ENCODE results near the gene OSBP.
A peak's percentile ranks its signal among the peaks of the same experiment; 100 is the strongest.

Gene OSBP

DNA sequence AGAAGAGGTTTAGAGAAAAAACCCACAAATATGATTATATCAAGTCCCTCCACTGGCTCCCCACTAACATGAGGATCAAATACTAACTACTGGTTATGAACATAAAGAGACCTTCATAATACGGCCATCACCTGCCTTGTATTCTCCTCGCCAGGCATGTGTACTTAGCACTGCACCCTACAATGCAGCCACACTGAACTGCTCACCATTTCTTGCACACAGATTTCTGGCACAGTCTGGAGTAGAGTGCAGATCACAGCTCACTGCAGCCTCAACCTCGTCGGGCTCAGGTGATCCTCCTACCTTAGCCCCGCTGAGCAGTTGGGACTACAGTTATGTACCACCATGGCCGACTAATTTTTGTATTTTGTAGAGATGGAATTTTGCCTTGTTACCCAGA lies 13.1 kb downstream of the OSBP start:
- DNase-seq (ENCODE audit: low spot score), result no peak

DNA sequence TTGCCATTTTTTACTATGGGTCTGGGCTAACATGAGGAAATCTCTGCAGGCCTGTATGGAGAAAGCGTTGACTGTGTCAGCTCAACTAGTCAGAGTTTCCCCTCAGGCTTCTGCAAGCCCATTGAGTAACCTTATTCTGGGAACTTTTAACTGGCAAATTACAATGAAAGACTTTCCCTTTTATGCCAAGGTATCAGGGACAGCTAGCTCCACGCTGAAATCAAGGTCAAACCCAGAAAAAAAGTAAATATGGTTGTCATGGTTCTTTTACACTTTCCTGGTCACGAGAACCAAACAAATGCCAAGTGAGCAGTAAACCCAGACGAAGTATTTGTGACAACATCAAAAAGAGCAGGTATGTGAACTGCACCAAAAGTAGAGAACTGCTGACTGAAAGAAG lies 13.8 kb downstream of the OSBP start:
- no peak for DNase-seq (ENCODE audit: low spot score)

DNA sequence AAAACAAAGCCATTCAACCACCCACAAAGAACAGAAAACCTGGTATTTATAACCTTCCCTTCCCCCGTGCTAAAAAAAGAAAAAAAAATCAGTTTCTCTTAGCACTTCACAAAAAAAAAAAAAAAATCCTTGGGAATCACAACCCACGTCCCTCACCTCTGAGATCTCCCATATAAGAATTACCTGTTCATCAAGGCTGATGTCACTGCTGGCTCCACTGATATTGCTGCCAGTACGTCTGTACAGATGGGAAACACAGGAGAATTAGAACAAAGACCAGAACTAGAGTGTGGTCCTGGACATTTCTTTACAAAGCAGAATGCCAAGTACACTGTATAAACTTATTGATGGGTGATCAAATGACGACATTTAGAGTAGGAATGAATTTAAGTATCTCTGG lies 14.9 kb downstream of the OSBP start:
- no peak for DNase-seq (ENCODE audit: low spot score)

DNA sequence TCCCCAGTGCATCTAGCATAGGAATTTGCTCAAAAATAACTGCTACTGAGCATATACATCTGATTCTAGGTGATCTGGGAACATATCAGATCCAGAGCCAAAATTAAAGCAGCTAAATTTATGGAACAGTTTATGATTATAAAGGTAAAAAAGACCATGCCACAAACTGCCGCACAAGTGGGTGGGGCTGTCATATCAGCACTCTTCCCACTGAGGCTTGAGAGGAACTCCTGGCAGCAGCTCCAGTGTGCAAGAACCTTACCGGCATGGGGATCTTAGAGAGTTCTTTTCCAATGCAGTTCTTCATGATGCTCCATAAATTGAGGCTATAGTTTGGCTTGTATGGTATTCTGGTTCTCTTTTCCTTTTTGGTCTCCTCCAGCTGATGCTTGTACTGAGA lies 15.3 kb downstream of the OSBP start:
- no peak for DNase-seq (ENCODE audit: low spot score)

DNA sequence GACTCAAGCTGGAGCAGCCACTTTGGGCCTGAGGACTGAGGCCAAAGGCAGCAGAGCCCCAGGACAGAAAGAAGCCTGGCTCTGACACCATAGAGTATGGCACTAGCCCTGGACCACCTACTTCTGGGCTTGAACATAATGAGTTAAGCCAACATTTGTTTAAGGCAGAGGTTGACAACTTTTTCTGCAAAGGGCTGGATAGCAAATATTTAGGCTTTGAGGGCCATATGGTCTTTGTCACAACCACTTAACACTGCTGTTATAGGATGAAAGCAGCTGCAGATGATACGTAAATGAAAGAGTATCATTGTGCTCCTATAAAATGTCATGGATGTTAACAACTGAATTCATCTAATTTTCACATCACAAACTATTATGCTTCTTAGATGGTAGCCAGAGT lies 16.6 kb downstream of the OSBP start:
- DNase-seq (ENCODE audit: low spot score), result no peak

DNA sequence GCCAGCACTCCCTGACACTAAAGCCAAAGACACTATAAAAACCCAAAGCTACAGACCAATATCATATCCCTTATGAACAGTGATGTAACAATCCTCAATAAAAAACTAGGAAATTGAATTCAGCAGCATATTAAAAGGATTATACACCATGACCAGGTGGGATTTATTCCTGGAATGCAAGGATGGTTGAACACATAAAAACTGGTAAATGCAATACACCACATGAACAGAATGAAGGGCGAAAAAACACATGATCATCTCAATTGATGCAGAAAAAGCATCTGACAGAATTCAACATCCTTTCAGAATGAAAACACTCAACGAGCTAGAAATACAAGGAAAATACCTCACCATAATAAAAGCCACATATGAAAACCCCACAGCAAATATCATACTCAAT lies 31.3 kb downstream of the OSBP start:
- no peak for DNase-seq (ENCODE audit: low spot score)

DNA sequence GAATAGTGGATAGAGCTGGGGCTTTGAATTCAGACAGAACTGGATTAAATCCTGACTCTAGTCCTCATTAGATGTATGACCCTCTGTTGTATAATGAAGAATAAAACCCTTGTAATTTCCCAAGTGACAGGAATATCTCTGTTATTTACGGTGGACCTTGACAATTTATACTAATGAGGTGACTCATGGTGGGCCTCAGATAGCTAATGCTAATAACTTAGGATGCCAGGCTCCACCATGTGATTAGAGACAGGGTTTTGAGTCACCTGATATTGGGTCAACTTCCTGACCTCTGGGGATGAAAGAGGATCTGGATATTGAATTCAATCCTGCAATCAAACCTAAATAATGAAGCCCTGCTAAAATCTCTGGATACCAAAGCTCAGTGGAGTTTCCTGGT lies 33.6 kb downstream of the OSBP start:
- DNase-seq (ENCODE audit: low spot score), result no peak

DNA sequence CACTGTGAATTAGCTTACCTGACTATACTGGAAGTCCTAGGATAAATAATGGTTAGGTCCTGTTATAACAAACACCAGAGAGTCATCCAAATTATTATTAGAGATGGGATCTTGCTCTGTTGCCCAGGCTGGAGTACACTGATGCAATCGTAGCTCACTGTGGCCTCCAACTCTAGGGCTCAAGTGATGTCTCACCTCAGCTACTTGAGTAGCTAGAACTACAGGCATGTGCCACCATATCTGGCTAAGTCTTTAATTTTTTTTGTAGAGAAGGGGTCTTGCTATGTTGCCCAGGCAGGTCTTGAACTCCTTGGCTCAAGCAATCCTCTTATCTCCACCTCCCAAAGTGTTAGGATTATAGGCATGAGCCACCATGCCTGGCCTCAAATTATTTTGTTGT lies 37.2 kb downstream of the OSBP start:
- DNase-seq (ENCODE audit: low spot score), result no peak

DNA sequence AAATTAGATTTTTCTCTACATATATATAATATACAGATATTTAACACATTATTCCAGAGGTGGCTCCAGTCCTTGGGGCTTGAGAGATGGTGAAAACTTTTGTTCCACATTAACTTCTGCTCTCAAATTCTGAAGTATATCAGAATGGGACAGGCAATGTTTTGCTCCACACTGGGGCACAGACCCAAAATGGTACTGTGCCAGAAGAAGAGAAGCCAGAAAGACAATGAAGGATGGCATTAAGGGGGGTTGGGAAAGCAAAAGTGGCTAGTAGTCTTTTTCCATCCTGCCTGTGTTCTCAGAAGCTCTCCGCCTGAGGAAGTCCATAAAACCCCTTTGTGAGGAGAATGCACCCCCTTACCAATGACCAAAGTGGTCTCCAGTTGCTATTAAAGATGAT lies 40.1 kb downstream of the OSBP start:
- DNase-seq (ENCODE audit: low spot score), result no peak

DNA sequence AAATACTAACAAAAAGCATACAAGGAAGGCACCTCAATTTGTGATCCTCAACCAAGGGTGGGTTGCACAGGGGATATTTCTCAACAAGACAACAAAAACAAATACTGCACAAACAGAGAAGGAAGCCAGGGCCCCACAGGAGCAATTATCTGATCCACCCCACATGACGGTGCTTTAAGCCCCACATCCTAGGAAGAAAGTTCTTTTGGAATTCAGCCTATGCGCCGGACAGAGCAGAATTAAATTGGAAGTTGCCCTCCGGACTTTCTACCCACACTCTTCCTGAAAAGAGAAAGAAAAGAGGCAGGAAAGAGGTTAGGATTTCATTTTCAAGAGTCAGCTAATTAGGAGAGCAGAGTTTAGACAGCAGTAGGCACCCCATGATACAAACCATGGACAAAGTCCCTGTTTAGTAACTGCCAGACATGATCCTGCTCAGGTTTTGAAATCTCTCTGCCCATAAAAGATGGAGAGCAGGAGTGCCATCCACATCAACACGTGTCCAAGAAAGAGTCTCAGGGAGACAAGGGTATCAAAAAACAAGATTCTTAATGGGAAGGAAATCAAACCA lies 40.6 kb downstream of the OSBP start:
- no peak for DNase-seq (ENCODE audit: low spot score)

DNA sequence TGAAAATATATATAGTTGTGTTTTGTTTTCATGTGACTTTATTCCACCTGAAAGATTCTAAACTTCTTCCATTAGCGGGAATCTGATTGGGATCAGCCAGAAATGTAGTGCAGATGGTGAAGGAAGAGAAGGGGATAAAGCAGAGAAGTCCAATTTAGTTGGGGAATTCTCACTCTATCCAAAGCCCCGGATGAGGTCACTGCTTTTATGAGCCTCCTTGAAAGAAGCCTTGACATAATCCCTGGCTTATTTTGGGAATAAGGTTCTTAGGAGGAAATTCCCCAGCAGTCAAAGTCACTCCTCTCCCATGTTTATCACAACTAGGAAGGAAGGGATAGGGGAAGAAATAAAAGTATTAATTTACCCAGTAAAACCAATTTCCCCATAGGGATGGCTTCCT lies 41.1 kb downstream of the OSBP start:
- no peak for DNase-seq (ENCODE audit: low spot score)

DNA sequence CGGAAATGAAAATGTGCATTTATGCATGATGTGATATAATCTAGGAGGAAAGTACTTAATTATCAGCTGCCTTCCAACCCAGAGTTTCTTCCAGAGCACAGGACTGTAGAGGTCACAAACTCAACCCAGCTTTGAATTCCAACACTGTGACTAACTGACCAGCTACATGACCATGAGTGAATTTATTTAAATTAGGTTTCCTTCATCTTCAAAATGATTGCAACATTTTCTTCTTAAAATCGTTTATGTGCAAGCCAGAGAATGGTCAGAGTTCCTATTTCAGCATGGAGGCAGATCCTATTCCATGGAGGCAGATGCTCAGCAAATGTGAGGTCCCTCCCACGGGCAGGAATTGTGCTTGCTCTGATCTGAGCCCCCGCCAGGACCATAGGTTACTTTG lies 42.4 kb downstream of the OSBP start:
- DNase-seq (ENCODE audit: low spot score), result no peak

DNA sequence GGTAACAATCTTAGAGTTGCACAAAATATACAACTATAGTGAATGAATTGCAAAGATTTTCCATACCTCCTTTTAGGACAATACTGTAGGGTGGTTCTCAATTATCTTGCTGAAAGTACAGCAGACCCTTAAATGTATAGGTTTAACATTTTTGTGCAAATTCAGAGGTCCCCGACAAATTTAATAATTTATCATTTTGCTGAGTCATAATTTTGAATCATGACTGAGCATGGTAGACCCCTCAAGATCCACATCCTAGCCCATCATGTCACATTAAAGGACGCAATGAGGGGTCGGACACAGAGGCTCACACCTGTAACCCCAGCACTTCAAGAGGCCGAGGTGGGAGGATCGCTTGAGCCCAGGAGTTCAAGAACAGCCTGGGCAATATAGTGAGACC lies 43.5 kb downstream of the OSBP start:
- DNase-seq (ENCODE audit: low spot score), result no peak

DNA sequence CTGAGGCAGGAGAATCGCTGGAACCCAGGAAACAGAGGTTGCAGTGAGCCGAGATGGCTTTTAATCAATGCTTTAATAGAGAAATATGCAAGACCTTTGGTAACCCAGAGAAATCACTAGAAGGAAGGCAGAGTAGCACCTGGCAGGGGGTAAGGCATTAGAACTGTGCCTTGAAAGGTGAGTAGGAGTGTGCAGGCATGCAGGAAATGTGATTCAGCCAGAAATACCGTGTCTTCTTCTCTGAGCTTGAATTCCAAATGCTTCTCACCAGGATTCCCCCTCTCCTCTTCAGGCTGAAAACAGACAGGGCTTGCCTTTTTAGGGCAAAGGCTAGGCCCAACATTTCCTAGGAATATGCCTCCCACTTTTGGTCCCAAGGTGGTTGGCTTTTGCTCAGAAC lies 53.3 kb downstream of the OSBP start:
- no peak for DNase-seq (ENCODE audit: low spot score)

DNA sequence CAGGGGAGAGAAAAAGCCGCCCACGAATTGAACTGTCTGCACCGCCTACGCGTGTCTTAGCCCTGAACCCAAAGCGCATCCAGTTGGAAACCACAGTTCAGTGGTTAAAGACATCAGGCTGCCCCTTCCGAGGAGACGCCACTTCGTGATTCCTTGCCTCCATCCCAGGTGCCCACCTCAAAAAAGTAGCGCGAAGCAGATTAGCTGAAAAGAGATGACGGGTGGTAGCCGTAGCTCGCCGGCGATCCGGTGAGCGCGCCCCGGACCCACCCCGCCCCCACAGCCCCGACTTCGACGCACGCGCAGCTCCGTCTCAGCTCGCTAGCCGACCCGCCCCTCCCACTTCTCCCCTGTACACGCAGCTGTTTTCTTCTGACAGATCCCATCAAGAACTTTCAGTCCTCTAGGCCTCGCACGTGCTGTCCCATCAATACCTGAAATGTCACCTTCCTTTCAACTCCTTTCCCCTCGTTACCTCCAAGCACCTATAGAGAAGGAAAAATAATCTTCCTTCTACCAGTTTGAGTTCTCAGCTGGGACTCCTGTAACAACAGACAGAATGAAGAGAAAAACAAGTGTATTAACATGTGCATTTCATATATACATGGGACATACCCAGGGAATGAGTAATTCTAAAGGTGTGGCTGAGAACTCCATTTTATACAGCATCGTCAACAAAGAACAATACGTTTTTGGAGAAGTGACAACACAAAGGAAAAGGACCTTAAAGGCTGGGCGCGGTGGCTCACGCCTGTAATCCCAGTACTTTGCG lies 54.7 kb downstream of the OSBP start:
- DNase-seq (ENCODE audit: low spot score), result peak; percentile 87

DNA sequence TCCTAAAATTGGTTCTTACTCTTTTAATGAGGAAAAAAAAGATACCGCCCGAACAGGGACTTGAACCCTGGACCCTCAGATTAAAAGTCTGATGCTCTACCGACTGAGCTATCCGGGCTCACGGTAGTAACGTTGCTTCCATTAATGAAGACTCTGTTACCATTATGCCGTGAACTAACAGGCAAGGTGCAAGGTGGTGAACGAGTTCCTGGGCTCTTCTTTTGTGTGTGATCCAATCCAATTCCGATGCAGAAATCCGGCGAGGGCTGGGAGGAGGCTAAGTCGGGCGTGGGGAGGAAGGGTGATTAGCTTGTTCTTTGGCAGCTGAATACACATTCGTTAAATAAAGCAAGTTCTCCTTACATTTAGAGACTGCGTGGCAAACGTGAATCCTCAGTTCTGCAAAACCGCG lies 55.3 kb downstream of the OSBP start:
- DNase-seq (ENCODE audit: low spot score), result peak; percentile 85

DNA sequence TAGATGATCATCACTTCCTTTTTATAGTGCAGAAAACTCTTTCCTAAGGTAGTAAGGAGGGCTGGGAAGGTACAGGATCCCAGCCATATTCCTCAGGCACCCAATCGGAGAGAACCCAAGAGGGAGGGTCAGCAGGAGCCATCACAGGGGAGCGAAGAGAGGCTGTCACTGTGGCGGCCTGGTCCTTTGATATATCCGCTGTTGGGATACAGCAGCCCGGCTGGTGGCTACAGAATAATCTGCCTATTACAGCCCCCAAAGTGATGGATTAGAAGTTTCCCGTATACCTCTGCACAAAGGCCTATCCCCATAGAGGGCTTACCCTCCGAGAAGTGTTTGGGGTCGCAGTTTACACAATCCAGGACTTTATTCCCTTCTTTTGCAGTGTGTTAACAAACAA lies 55.7 kb downstream of the OSBP start:
- DNase-seq (ENCODE audit: low spot score), result no peak

DNA sequence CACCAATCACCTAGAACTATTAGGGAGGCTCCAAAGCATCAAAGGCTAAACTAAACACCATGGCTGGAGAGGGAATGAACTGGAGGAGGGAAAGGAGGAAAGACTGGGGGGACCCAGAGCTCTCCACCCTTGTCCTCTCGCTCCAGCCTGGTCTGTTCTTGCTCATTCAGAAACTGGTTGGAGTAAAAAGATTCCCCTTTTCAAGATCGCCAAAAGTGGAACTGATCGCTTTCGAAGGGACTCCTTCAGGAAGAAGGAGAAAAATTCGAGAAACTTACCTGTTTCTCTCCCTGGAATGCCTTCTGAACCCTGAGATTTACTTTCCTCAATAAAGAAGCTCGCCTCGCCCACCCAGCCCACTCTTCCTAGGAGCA lies 57.3 kb downstream of the OSBP start:
- no peak for DNase-seq (ENCODE audit: low spot score)

DNA sequence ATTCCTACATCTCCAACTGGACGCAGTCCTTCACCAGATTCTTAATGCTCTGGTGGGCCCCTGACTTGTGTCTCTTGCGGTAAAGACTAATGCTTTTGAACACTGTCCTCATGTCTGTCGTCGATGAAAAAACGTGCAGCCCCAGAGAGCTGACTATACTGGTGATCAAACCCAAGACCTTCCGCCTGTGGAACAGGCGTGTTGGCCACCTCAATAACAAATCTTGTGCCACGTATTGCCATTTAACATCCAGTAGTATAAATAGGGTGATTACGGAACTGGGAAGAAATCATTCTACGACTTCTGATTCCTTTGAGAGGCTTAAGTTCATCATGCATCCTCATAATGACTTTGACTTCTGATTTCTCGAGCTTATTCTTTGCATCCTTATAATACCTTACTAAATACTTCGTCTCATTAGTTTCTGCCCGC lies 58.6 kb downstream of the OSBP start:
- DNase-seq (ENCODE audit: low spot score), result no peak

DNA sequence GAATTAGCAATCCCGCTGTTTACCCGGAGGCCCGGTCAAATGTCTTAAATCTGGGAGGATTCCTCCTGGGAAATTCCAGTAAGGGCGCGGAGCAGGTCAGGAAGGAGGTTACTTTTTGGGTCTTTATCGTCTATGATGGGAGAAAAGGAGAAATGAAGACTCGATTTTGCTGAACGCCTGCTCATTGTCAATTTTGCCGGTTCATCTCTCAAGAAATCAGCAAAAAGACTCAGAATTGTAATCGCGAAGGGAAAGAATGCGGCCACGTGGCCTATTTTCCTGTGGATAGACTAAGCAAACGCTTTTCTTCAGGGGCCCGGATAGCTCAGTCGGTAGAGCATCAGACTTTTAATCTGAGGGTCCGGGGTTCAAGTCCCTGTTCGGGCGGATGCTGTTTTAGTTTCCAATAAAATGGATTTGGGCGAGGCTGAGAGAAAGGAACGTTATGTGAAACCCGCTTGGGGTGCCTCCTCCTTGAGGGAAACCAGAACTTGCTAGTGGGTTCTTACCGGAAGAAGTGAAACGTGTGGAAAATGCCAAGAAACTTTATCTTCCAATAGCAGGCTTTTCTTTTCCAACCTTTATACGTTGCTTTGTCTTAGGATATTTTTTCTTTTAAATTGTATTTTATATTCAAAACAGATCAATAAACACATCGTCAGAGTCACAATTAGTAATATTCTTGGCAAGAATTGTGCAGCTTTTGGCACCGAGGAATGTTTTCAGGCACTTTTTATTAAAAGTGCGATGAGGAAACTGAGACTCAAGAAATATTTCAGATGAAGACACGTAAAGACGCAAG lies 59.3 kb downstream of the OSBP start:
- DNase-seq (ENCODE audit: low spot score), result peak; percentile 74

DNA sequence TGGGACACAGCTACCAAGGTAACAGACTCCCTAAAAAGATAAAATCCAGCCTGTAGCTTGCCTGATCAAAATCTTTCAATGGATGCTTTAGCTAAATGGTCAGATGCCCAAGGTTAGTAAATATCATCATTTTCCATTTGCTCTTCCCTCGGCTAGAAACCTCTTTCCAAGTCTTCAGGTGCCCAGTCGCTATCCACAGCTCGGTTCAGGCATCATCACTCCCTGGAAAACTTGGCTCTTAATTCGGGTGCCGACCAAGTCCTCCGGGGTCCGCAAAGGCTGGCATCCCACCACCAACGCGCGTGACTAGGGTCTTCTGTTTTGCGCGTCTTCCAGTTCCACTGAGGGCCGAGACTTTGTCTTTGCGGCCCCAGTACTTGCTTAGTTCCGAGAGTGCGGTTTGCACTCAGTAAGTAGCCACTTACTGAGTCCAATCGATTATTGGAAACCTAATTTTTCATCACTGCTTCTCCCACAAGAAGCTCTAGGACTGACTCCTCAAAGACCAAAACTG lies 59.9 kb downstream of the OSBP start:
- no peak for DNase-seq (ENCODE audit: low spot score)

DNA sequence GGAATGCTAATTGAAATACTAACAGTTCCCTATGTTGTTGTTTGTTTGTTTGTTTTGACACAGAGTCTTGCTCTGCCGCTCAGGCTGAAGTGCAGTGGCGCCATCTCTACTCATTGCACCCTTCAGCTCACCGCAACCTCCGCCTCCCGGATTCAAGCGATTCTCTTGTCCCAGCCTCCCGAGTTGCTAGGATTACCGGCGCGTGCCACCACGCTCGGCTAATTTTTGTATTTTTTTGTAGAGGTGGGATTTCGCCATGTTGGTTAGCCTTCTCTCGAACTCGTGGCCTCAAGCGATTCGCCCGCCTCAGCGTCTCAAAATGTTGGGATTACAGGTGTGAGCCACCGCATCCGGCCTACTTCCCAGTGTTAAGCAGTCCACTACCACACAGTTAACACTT lies 62.3 kb downstream of the OSBP start:
- no peak for DNase-seq (ENCODE audit: low spot score)

DNA sequence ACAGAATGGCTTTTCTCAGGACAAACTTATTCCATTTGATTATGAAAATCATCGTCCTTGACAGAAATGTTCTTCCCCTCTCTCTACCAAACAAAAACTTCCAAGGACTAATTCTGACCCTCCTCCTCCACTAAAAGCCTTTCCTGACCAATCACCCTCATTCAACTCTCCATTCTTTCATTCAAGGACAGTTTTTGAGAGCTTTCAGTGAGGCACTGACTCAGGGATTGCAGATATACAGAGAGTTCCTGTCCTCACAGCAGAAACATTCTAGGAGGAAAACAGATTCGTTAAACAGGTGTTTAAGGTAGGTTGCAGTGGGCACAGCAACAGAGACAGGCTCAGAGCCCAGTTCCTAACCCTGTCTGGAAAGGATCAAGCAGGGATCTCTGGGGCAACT lies 62.7 kb downstream of the OSBP start:
- no peak for DNase-seq (ENCODE audit: low spot score)
